Liver (tissue), 9 donors: Measurements from ENCODE around the gene MIOX. TPM values are rescaled to one million over a fixed set of nuclear protein-coding genes. Genes with fewer than 3 reads are reported as not detected.

Experiments
- DNase-seq: peaks from one replicate; pipeline ENCODE4 v3.0.0-alpha.2; 2017; ENCODE audit warnings: low spot score
- H3K27ac ChIP-seq, 2 donors: one replicate each; pipeline ENCODE4 v1.7.0; 2013; ENCODE audit warnings: inconsistent platforms in 2 of 2, low read length in 2 of 2, control low read depth in 1 of 2, low read depth in 1 of 2, mild to moderate bottlenecking in 1 of 2
- H3K27me3 ChIP-seq, 4 donors: one replicate each; pipeline versions ENCODE4 v1.6.1 to v1.7.0; 2013; ENCODE audit warnings: low read length in 3 of 4, inconsistent platforms in 1 of 4, mild to moderate bottlenecking in 1 of 4, moderate library complexity in 1 of 4; ENCODE audit not compliant: control insufficient read depth in 4 of 4, insufficient read depth in 4 of 4
- H3K36me3 ChIP-seq, 4 donors: one replicate each; pipeline versions ENCODE4 v1.6.1 to v1.7.0; 2013; ENCODE audit warnings: low read length in 3 of 4, mild to moderate bottlenecking in 3 of 4, low read depth in 1 of 4, moderate library complexity in 1 of 4; ENCODE audit not compliant: control insufficient read depth in 4 of 4, insufficient read depth in 3 of 4
- H3K4me1 ChIP-seq, 4 donors: one replicate each; pipeline versions ENCODE4 v1.6.1 to v1.7.0; 2013; ENCODE audit warnings: low read length in 3 of 4, mild to moderate bottlenecking in 3 of 4, moderate library complexity in 1 of 4; ENCODE audit not compliant: control insufficient read depth in 4 of 4, insufficient read depth in 4 of 4
- H3K4me3 ChIP-seq, 3 donors: one replicate each; pipeline versions ENCODE4 v1.6.1 to v1.7.0; 2013; ENCODE audit warnings: low read length in 3 of 3, control low read depth in 1 of 3, low read depth in 1 of 3, mild to moderate bottlenecking in 1 of 3
- H3K9ac ChIP-seq, 2 donors: one replicate each; pipeline ENCODE4 v1.7.0; 2013; ENCODE audit warnings: low read length in 2 of 2, mild to moderate bottlenecking in 2 of 2, moderate library complexity in 2 of 2, control low read depth in 1 of 2, low read depth in 1 of 2
- H3K9me3 ChIP-seq, 4 donors: one replicate each; pipeline versions ENCODE4 v1.6.1 to v1.7.0; 2013; ENCODE audit warnings: low read length in 3 of 4; ENCODE audit not compliant: control insufficient read depth in 4 of 4
- EGR1 ChIP-seq, 2 donors: IDR thresholded peaks; 2 replicates each; pipeline ENCODE4 v1.6.1; 2016 to 2018; ENCODE audit warnings: antibody characterized with exemption in 2 of 2, low read depth in 2 of 2
- FOXA2 ChIP-seq: IDR thresholded peaks from 2 replicates; pipeline ENCODE4 v1.6.1; 2016; ENCODE audit warnings: antibody characterized with exemption
- GABPA ChIP-seq, 2 donors: IDR thresholded peaks in 1 of 2; conservative IDR thresholded peaks in 1 of 2; 2 replicates each; pipeline ENCODE4 v1.6.1; 2016; ENCODE audit warnings: antibody characterized with exemption in 2 of 2, mild to moderate bottlenecking in 1 of 2, moderate library complexity in 1 of 2
- HNF4G ChIP-seq: IDR thresholded peaks from 2 replicates; pipeline ENCODE4 v1.6.1; 2016; ENCODE audit warnings: antibody characterized with exemption
- JUND ChIP-seq, 2 donors: IDR thresholded peaks; 2 replicates each; pipeline ENCODE4 v1.6.1; 2016; ENCODE audit warnings: antibody characterized with exemption in 2 of 2
- NR2F2 ChIP-seq: IDR thresholded peaks from 2 replicates; pipeline ENCODE4 v1.6.1; 2016; ENCODE audit warnings: antibody characterized with exemption
- RXRA ChIP-seq, 2 donors: IDR thresholded peaks; 2 replicates each; pipeline ENCODE4 v1.6.1; 2017 to 2018; ENCODE audit warnings: antibody characterized with exemption in 2 of 2, mild to moderate bottlenecking in 1 of 2
- SP1 ChIP-seq: IDR thresholded peaks from 2 replicates; pipeline ENCODE4 v1.6.1; 2018; ENCODE audit warnings: antibody characterized with exemption, mild to moderate bottlenecking
- TAF1 ChIP-seq: conservative IDR thresholded peaks from 2 replicates; pipeline ENCODE4 v1.6.1; 2016; ENCODE audit warnings: antibody characterized with exemption, mild to moderate bottlenecking
- YY1 ChIP-seq: IDR thresholded peaks from 2 replicates; pipeline ENCODE4 v1.6.1; 2016; ENCODE audit warnings: antibody characterized with exemption, mild to moderate bottlenecking
- WGBS: extraction: QIAGEN DNeasy Blood & Tissue Kit; methylation state at CpG from one replicate; pipeline ENCODE4 v1.1.7; 2013; 5-methylcytosine and 5-hydroxymethylcytosine counted together
- polyA plus RNA-seq, 2 donors: library from polyadenylated mRNA; stranded (reverse) in 1 of 2; unstranded in 1 of 2; fragments of 200-250 nt in 1 of 2; fragments of >200 nt in 1 of 2; fragmentation: Nextera tagmentation in 1 of 2; extraction: Ambion mirVana in 1 of 2; gene quantifications; one replicate each; pipeline versions ENCODE4 v1.2.1 to v1.2.3, GENCODE V29; 2013 to 2015
- total RNA-seq, 2 donors: library from RNA; depleted of rRNA; stranded (reverse); fragments of >200 nt; gene quantifications; one replicate each; pipeline ENCODE4 v1.2.3, GENCODE V29; 2014
- TF ChIP-seq, protein P1 (sequence below): IDR thresholded peaks from 2 replicates; pipeline ENCODE4 v1.6.1; 2016; ENCODE audit warnings: antibody characterized with exemption
- TF ChIP-seq, protein P2 (sequence below): IDR thresholded peaks from 2 replicates; pipeline ENCODE4 v1.6.1; 2016; ENCODE audit warnings: antibody characterized with exemption, mild to moderate bottlenecking
- donor health status: healthy.
- donor health status: healthy.
- donor health status: healthy.
- donor health status: healthy.
- donor health status: healthy.

MIOX gene
- total and polyA plus RNA-seq, 4 donors, result not detected

DNA sequence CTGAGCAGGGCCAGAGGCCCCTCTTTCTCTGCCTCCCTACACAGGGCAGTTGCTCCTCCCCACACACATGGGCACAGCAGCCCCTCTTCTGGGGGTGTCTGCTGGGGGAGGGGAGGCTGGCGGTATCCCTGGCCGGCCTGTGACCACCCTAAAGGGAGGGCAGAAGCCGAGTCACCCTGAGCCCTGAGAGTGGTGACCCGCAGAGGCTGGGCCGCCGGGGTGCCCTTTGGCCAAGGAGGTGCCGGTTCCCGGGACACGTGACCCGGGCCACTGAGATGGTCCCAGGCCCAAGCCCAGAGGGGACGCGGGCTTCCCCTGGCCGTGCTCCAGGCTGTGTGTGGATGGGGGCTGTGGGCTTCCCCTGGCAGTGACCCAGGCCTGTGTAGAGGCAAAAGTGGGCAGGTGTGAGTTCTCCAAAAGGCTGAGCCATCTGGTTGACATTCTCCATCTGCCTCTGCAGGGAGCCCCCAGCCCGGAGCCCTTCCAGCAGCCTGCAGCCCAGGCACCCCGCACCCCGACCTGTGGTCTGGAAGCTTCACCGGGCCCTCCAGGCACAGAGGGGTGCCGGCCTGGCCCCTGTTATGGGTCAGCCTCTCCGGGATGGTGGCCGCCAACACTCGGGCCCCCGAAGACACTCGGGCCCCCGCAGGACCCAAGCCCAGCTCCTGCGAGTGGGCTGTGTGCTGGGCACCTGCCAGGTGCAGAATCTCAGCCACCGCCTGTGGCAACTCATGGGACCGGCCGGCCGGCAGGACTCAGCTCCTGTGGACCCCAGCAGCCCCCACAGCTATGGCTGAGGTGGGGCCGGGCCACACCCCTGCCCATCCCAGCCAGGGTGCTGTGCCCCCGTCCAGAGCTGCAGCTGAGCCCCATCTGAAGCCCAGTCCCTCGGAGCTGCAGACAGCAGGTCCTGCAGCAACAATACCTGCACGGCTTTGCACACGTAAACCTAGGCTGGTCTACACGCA, 4.3 kb upstream of the MIOX start:
- DNase-seq, result no peak
- TF ChIP-seq RXRA (IDR thresholded peaks at IDR 0.05) (peak in 1 of 2 donors; percentile 28), HNF4G (no peak)
- peak overlapping the region in 1 of 2 donors; percentile 29 for H3K27ac ChIP-seq
- H3K4me1 ChIP-seq, result peaks cover 0 to 27% (median 8%) of the 10 kb centered on the region in 4 donors
- WGBS, result 75% methylated on average over 35 of the region's 35 CpGs
- peak overlapping the region in 2 of 3 donors; percentile 52 to 66 for H3K4me3 ChIP-seq
- H3K9me3 ChIP-seq, result no peaks in the 10 kb centered on the region
- H3K9ac ChIP-seq, result peak overlapping the region in 1 of 2 donors; percentile 18
- H3K36me3 ChIP-seq, result peaks cover 0 to 1% (median 0%) of the 10 kb centered on the region in 4 donors
- H3K27me3 ChIP-seq, result no peaks in the 10 kb centered on the region

DNA sequence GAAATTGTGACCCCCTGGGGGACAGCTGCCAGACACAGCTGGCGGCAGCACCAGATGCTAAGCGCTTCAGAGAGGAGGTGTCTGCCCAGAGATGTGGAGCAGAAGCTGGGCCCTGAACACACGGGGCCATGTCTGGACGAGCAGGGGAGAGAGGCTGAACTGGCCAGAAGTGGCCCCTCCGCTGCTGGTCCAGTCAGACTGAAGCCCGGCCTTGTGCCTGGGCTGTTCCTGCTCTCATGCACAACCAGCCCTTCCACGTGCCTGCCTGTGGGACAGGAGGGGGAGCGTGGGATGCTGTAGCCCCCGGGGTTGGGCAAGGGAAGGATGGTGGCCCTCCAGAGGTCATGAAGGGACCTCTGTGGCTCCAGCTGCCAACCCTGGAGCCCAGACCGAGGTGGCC, 3.6 kb upstream of the MIOX start:
- Histone ChIP-seq H3K4me3 (no peak overlapping the region), H3K4me1 (peaks cover 0 to 27% (median 8%) of the 10 kb centered on the region in 4 donors), H3K27ac (no peak overlapping the region), H3K36me3 (peaks cover 0 to 1% (median 0%) of the 10 kb centered on the region in 4 donors), H3K9me3 (no peaks in the 10 kb centered on the region), H3K27me3 (no peaks in the 10 kb centered on the region), H3K9ac (no peak overlapping the region)
- no peak for DNase-seq
- no peak for TF ChIP-seq RXRA (IDR thresholded peaks at IDR 0.05)
- no peak for TF ChIP-seq SP1
- no peak for TF ChIP-seq YY1
- TF ChIP-seq FOXA2, result no peak
- TF ChIP-seq, protein P1, sequence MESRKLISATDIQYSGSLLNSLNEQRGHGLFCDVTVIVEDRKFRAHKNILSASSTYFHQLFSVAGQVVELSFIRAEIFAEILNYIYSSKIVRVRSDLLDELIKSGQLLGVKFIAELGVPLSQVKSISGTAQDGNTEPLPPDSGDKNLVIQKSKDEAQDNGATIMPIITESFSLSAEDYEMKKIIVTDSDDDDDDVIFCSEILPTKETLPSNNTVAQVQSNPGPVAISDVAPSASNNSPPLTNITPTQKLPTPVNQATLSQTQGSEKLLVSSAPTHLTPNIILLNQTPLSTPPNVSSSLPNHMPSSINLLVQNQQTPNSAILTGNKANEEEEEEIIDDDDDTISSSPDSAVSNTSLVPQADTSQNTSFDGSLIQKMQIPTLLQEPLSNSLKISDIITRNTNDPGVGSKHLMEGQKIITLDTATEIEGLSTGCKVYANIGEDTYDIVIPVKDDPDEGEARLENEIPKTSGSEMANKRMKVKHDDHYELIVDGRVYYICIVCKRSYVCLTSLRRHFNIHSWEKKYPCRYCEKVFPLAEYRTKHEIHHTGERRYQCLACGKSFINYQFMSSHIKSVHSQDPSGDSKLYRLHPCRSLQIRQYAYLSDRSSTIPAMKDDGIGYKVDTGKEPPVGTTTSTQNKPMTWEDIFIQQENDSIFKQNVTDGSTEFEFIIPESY, result no peak
- TF ChIP-seq, protein P2, sequence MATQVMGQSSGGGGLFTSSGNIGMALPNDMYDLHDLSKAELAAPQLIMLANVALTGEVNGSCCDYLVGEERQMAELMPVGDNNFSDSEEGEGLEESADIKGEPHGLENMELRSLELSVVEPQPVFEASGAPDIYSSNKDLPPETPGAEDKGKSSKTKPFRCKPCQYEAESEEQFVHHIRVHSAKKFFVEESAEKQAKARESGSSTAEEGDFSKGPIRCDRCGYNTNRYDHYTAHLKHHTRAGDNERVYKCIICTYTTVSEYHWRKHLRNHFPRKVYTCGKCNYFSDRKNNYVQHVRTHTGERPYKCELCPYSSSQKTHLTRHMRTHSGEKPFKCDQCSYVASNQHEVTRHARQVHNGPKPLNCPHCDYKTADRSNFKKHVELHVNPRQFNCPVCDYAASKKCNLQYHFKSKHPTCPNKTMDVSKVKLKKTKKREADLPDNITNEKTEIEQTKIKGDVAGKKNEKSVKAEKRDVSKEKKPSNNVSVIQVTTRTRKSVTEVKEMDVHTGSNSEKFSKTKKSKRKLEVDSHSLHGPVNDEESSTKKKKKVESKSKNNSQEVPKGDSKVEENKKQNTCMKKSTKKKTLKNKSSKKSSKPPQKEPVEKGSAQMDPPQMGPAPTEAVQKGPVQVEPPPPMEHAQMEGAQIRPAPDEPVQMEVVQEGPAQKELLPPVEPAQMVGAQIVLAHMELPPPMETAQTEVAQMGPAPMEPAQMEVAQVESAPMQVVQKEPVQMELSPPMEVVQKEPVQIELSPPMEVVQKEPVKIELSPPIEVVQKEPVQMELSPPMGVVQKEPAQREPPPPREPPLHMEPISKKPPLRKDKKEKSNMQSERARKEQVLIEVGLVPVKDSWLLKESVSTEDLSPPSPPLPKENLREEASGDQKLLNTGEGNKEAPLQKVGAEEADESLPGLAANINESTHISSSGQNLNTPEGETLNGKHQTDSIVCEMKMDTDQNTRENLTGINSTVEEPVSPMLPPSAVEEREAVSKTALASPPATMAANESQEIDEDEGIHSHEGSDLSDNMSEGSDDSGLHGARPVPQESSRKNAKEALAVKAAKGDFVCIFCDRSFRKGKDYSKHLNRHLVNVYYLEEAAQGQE, result no peak
- no peak for TF ChIP-seq JUND (IDR thresholded peaks at IDR 0.05)
- TF ChIP-seq GABPA (IDR thresholded peaks at IDR 0.05 in 1 of 2, conservative IDR thresholded peaks at IDR 0.05 in 1 of 2), result no peak
- TF ChIP-seq HNF4G, result no peak
- no peak for TF ChIP-seq EGR1 (IDR thresholded peaks at IDR 0.05; ENCODE audit: low read depth in 2 of 2)
- TF ChIP-seq TAF1, result no peak
- no peak for TF ChIP-seq NR2F2
- 89% methylated on average over 10 of the region's 10 CpGs for WGBS
